Chondrocyte (in vitro differentiated cells): ENCODE measurements around the gene DAZAP1. TPM values are rescaled to one million over a fixed set of nuclear protein-coding genes. Genes with fewer than 3 reads are reported as not detected.

Experiments used
- DNase-seq: peaks from one replicate; pipeline ENCODE4 v3.0.0; 2021; ENCODE audit warnings: mixed read lengths, low spot score
- H3K27ac Mint-ChIP-seq: one replicate; pipeline ENCODE4 v1.8.0; 2021; ENCODE audit warnings: mild to moderate bottlenecking, moderate library complexity, mixed read lengths; ENCODE audit not compliant: unreplicated experiment
- H3K27me3 Mint-ChIP-seq: 2 replicates; pipeline ENCODE4 v1.8.0; 2021; ENCODE audit warnings: low read depth, mixed read lengths
- H3K36me3 Mint-ChIP-seq: 2 replicates; pipeline ENCODE4 v1.8.0; 2021; ENCODE audit warnings: low read depth, mixed read lengths
- H3K4me1 Mint-ChIP-seq: 2 replicates; pipeline ENCODE4 v1.8.0; 2021; ENCODE audit warnings: low read depth, mild to moderate bottlenecking, mixed read lengths
- H3K4me3 Mint-ChIP-seq: one replicate; pipeline ENCODE4 v1.8.0; 2021; ENCODE audit warnings: mild to moderate bottlenecking, moderate library complexity, mixed read lengths; ENCODE audit not compliant: unreplicated experiment
- H3K9me3 Mint-ChIP-seq: 2 replicates; pipeline ENCODE4 v1.8.0; 2021; ENCODE audit warnings: low read depth, mixed read lengths
- CTCF ChIP-seq: fragments of 200-600 bp; sonication (generic); IDR thresholded peaks from 2 replicates; pipeline ENCODE4 v1.5.0; 2021; ENCODE audit warnings: antibody characterized with exemption, mild to moderate bottlenecking, moderate library complexity
- total RNA-seq: library from RNA; stranded (reverse); gene quantifications from 3 replicates; pipeline ENCODE4 v1.2.1, GENCODE V29; 2021

Gene DAZAP1
- total RNA-seq, 1 donor from 2014 or later, result 88.0 TPM

- peak; percentile 87 for DNase-seq
- H3K36me3 Mint-ChIP-seq, result no peaks in the 10 kb centered on the region
- H3K4me3 Mint-ChIP-seq, result no peak overlapping the region
- no peaks in the 10 kb centered on the region for H3K9me3 Mint-ChIP-seq
- peaks cover 57% of the 10 kb centered on the region for H3K4me1 Mint-ChIP-seq
- peak overlapping the region; percentile 81 for H3K27ac Mint-ChIP-seq
- no peak for TF ChIP-seq CTCF
- no peaks in the 10 kb centered on the region for H3K27me3 Mint-ChIP-seq
Measured at GRCh38 chr19:1411255-1412191, 4.1 kb downstream of the DAZAP1 start.

DNA sequence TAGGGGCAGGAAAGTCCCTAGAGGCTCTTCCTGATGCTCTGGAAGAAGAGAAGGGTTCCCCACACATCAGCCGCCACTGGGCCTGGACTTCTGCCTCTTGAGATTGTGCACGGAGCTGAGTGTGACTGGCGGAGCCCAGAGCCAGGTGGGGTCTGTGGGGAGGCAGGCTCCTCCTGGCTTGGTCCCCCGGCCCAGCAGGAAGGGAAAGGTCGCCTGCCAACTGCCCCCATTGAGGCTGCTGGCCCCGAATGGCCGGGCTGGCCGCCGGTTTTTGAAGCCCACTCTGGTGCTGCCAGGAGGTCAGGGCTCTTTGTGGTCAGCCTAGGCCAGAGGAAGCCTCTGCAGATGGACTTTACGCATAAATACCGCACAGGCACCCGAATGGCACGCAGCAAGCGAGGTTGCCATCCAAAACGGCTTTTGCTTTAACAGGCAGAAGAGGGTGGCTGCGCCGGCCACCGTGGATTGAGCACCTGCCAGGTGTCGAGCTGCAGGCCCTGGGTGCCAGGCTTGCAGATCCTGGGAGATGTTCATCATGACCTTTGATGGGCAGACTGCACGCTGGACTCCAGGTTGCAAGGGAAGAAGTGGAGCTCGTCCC is 5.0 kb downstream of the DAZAP1 start:
- Mint-ChIP-seq H3K4me3 (no peak overlapping the region), H3K27ac (no peak overlapping the region), H3K9me3 (no peaks in the 10 kb centered on the region), H3K36me3 (no peaks in the 10 kb centered on the region), H3K4me1 (peaks cover 64% of the 10 kb centered on the region), H3K27me3 (no peaks in the 10 kb centered on the region)
- DNase-seq, result no peak
- TF ChIP-seq CTCF, result no peak

DNA sequence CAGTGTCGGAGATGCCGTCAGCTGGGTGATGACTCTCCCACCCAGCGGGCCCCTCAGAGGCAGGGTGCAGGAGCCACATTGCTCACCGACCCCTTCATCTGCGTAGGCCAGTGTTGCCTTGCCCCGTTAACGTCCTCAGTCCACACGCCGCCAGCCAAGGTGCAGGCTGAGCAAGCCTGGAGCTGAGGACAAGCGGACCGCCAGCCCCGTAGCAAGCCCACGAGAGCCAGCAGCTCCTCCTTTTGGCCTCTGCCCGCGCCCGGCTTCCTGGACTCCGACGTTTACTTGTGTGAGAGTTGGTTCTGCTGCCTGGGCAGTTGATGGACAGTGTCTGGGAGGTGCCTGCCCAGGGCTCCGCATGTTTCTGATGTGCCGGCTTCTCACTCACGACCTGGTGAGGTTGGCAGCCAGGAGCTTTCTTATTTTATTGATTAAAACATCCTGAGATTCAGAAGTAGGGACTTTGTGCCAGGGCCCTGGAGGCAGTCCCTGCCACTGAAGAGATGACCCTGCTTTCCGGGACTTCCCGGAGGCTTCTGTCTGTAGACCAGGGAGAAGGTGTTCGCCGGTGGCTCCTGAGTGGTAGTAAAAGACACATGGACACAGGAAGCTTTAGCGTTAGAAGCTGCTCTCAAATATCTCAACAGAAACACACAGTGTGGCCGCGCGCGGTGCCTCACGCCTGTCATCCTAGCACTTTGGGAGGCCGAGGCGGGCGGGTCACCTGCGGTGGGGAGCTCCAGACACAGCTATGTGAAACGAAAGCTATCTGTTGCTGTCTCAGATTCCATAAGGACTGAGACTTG is 5.8 kb downstream of the DAZAP1 start:
- Mint-ChIP-seq H3K27ac (peak overlapping the region; percentile 74), H3K36me3 (no peaks in the 10 kb centered on the region), H3K9me3 (no peaks in the 10 kb centered on the region), H3K4me1 (peaks cover 70% of the 10 kb centered on the region), H3K27me3 (no peaks in the 10 kb centered on the region), H3K4me3 (no peak overlapping the region)
- peak; percentile 92 for DNase-seq
- no peak for TF ChIP-seq CTCF

DNA sequence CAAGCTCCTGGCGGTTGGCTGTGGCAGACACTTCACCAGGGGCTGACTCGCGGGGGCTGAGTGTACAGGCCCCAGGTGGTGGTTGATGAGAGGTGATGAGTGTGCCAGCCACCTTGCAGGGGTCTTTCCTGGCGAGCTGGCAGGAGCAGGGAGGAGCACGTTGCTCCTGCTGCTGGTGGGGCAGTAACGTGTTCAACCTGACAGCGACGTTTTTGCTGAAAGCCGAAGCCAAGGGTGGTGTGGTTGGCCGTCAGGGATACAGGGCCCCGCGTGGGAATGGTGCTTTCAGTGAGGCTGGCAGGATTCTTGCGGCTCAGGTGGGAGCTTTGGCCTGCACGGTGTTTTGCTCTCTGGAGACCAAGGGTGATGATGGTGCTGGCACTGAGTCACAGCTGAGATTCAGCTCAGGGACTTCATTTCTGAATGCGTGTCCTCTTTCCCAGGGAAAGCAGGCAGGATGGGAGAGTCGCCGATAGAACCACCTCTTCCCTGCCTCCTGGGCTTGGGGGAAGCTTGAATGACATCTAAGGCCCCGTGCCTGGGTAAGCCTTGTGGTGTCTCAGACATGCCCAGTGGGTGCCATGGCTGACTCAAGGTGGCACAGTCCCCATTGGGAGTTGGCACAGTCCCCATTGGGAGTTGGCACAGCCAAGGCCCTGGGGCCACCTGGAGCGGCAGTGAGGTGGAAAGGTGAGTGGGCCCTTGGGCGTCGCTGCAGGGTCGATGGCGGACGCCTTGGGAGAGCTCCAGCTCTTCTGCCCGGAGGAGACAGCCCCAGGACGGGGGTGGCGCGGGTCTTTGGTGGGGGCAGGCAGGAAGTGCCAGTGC is 8.8 kb downstream of the DAZAP1 start:
- Mint-ChIP-seq H3K4me1 (peaks cover 44% of the 10 kb centered on the region), H3K4me3 (peak overlapping the region; percentile 62), H3K27ac (peak overlapping the region; percentile 98), H3K27me3 (no peaks in the 10 kb centered on the region), H3K9me3 (no peaks in the 10 kb centered on the region), H3K36me3 (peaks cover 8% of the 10 kb centered on the region)
- peak; percentile 88 for DNase-seq
- no peak for TF ChIP-seq CTCF
